Ascending aorta (tissue), 2 donors: ENCODE measurements around the gene RASGRP3. TPM values are rescaled to one million over a fixed set of nuclear protein-coding genes. Genes with fewer than 3 reads are reported as not detected.

Experiments used
- DNase-seq, 2 donors: peaks; one replicate each; pipeline ENCODE4 v3.0.0-alpha.2; 2019; ENCODE audit warnings: low spot score in 2 of 2
- H3K27ac ChIP-seq, 2 donors: fragments of 200-600 bp; sonication (generic); one replicate each; pipeline ENCODE4 v1.5.1; 2016 to 2017; ENCODE audit warnings: mild to moderate bottlenecking in 1 of 2
- H3K27me3 ChIP-seq: fragments of 200-600 bp; sonication (generic); one replicate; pipeline ENCODE4 v1.5.1; 2017
- H3K36me3 ChIP-seq, 2 donors: fragments of 200-600 bp; sonication (generic); one replicate each; pipeline ENCODE4 v1.5.1; 2016
- H3K4me1 ChIP-seq, 2 donors: fragments of 200-600 bp; sonication (generic); one replicate each; pipeline ENCODE4 v1.5.1; 2016 to 2017; ENCODE audit warnings: mild to moderate bottlenecking in 1 of 2
- H3K4me3 ChIP-seq, 2 donors: fragments of 200-600 bp; sonication (generic); one replicate each; pipeline ENCODE4 v1.5.1; 2016 to 2017; ENCODE audit warnings: mild to moderate bottlenecking in 1 of 2
- H3K9me3 ChIP-seq, 2 donors: fragments of 200-600 bp; sonication (generic); one replicate each; pipeline ENCODE4 v1.5.1; 2016
- CTCF ChIP-seq, 3 experiments: fragments of 200-600 bp in 2 of 3; fragments of 450-650 bp in 1 of 3; sonication (generic) in 2 of 3; IDR thresholded peaks; one replicate each; pipeline ENCODE4 v1.5.1; 2016 to 2019; ENCODE audit warnings: antibody characterized with exemption in 3 of 3, mild to moderate bottlenecking in 1 of 3, moderate library complexity in 1 of 3
- intact Hi-C: fragments of 100-400 bp; cut with DNase I; formaldehyde crosslinking; loops from one replicate; pipeline ENCODE4 v1.15.1; 2023
- total RNA-seq: library from RNA; depleted of rRNA; stranded (reverse); fragments of >200 nt; gene quantifications from one replicate; pipeline ENCODE4 v1.1.0, GENCODE V29; 2016

The RASGRP3 gene
- total RNA-seq, 1 donor from 2014 or later = 1.6 TPM

- intact Hi-C loops = no loop called here
- no peak overlapping the region for H3K4me3 ChIP-seq
- peaks cover 0 to 7% of the 10 kb centered on the region in 2 donors for H3K4me1 ChIP-seq
- no peaks in the 10 kb centered on the region for H3K36me3 ChIP-seq
- no peak overlapping the region for H3K27ac ChIP-seq
- H3K9me3 ChIP-seq = no peaks in the 10 kb centered on the region
- no peaks in the 10 kb centered on the region for H3K27me3 ChIP-seq
- DNase-seq = no peak
- no peak for TF ChIP-seq CTCF (IDR thresholded peaks at IDR 0.05)
These were observed 49.2 kb downstream of the RASGRP3 start for GRCh38 chr2:33525666-33526065.

- no peak for TF ChIP-seq CTCF (IDR thresholded peaks at IDR 0.05)
- Histone ChIP-seq H3K27ac (no peak overlapping the region), H3K4me1 (peaks cover 0 to 7% of the 10 kb centered on the region in 2 donors), H3K27me3 (no peaks in the 10 kb centered on the region), H3K4me3 (no peak overlapping the region), H3K36me3 (no peaks in the 10 kb centered on the region), H3K9me3 (no peaks in the 10 kb centered on the region)
- intact Hi-C loops = no loop called here
- no peak for DNase-seq
These were observed 49.7 kb downstream of the RASGRP3 start for GRCh38 chr2:33526132-33526531.

- no peak for DNase-seq
- no peaks in the 10 kb centered on the region for H3K36me3 ChIP-seq
- no peak overlapping the region for H3K27ac ChIP-seq
- no peaks in the 10 kb centered on the region for H3K27me3 ChIP-seq
- TF ChIP-seq CTCF (IDR thresholded peaks at IDR 0.05) = no peak
- intact Hi-C loops = no loop called here
- H3K4me3 ChIP-seq = no peak overlapping the region
- no peaks in the 10 kb centered on the region for H3K9me3 ChIP-seq
- peaks cover 0 to 7% of the 10 kb centered on the region in 2 donors for H3K4me1 ChIP-seq
These were observed 50.5 kb downstream of the RASGRP3 start for GRCh38 chr2:33526921-33527320.

- Histone ChIP-seq H3K4me1 (no peaks in the 10 kb centered on the region), H3K27ac (no peak overlapping the region), H3K9me3 (no peaks in the 10 kb centered on the region), H3K27me3 (no peaks in the 10 kb centered on the region), H3K36me3 (no peaks in the 10 kb centered on the region), H3K4me3 (no peak overlapping the region)
- no peak for TF ChIP-seq CTCF (IDR thresholded peaks at IDR 0.05)
- no peak for DNase-seq
- intact Hi-C loops = no loop called here
These were observed 52.0 kb downstream of the RASGRP3 start for GRCh38 chr2:33528441-33528950.

- Histone ChIP-seq H3K9me3 (no peaks in the 10 kb centered on the region), H3K27ac (no peak overlapping the region), H3K4me3 (no peak overlapping the region), H3K4me1 (no peaks in the 10 kb centered on the region), H3K27me3 (no peaks in the 10 kb centered on the region), H3K36me3 (no peaks in the 10 kb centered on the region)
- intact Hi-C loops = no loop called here
- TF ChIP-seq CTCF (IDR thresholded peaks at IDR 0.05) = no peak
- DNase-seq = no peak
These were observed 53.5 kb downstream of the RASGRP3 start for GRCh38 chr2:33529771-33530481.
